ENCODE measurements around the gene CACNA2D4.

The CACNA2D4 gene

GRCh38 chr12:1839464-1839863 is 79.0 kb downstream of the CACNA2D4 start:
- Histone ChIP-seq H3K4me2 (no peak overlapping the region), H2AFZ (ENCODE audit: low read depth) (no peak overlapping the region), H3K4me3 (IDR thresholded peaks at IDR 0.05; ENCODE audit: insufficient read depth, low read depth, low read length) (no peak overlapping the region), H4K20me1 (ENCODE audit: insufficient read depth) (no peaks in the 10 kb centered on the region), H3K27ac (no peak overlapping the region), H3K36me3 (ENCODE audit: insufficient read depth) (no peaks in the 10 kb centered on the region), H3K79me2 (ENCODE audit: insufficient read depth, low read depth) (no peaks in the 10 kb centered on the region), H3K27me3 (ENCODE audit: insufficient read depth, low read depth) (peaks cover 47% of the 10 kb centered on the region; the same call in 1 of the 2 replicates), H3K9ac (no peak overlapping the region), H3K4me1 (ENCODE audit: low read depth, poor library complexity, severe bottlenecking) (no peaks in the 10 kb centered on the region)
- TF ChIP-seq CTCF (conservative IDR thresholded peaks at IDR 0.05; ENCODE audit: low read depth, low read length) = no peak

- no peaks in the 10 kb centered on the region for H4K20me1 ChIP-seq (ENCODE audit: insufficient read depth)
- no peak overlapping the region for H3K9ac ChIP-seq
- no peak overlapping the region for H2AFZ ChIP-seq (ENCODE audit: low read depth)
- H3K27ac ChIP-seq = no peak overlapping the region
- peaks cover 48% of the 10 kb centered on the region for H3K27me3 ChIP-seq (ENCODE audit: insufficient read depth, low read depth)
- no peaks in the 10 kb centered on the region for H3K36me3 ChIP-seq (ENCODE audit: insufficient read depth)
- H3K4me1 ChIP-seq (ENCODE audit: low read depth, poor library complexity, severe bottlenecking) = no peaks in the 10 kb centered on the region
- H3K4me3 ChIP-seq (IDR thresholded peaks at IDR 0.05; ENCODE audit: insufficient read depth, low read depth, low read length) = no peak overlapping the region
- H3K79me2 ChIP-seq (ENCODE audit: insufficient read depth, low read depth) = no peaks in the 10 kb centered on the region
- TF ChIP-seq CTCF (conservative IDR thresholded peaks at IDR 0.05; ENCODE audit: low read depth, low read length) = no peak
- H3K4me2 ChIP-seq = no peak overlapping the region
Measured at GRCh38 chr12:1838994-1839365, 79.5 kb downstream of the CACNA2D4 start.

- H3K4me2 ChIP-seq = no peak overlapping the region
- H3K4me3 ChIP-seq (IDR thresholded peaks at IDR 0.05; ENCODE audit: insufficient read depth, low read depth, low read length) = no peak overlapping the region
- no peak overlapping the region for H3K27ac ChIP-seq
- H3K79me2 ChIP-seq (ENCODE audit: insufficient read depth, low read depth) = no peaks in the 10 kb centered on the region
- no peaks in the 10 kb centered on the region for H3K36me3 ChIP-seq (ENCODE audit: insufficient read depth)
- peaks cover 48% of the 10 kb centered on the region for H3K27me3 ChIP-seq (ENCODE audit: insufficient read depth, low read depth)
- no peak for TF ChIP-seq CTCF (conservative IDR thresholded peaks at IDR 0.05; ENCODE audit: low read depth, low read length)
- H3K9ac ChIP-seq = no peak overlapping the region
- H3K4me1 ChIP-seq (ENCODE audit: low read depth, poor library complexity, severe bottlenecking) = no peaks in the 10 kb centered on the region
- H2AFZ ChIP-seq (ENCODE audit: low read depth) = no peak overlapping the region
- no peaks in the 10 kb centered on the region for H4K20me1 ChIP-seq (ENCODE audit: insufficient read depth)
Measured at GRCh38 chr12:1838205-1838993, 80.1 kb downstream of the CACNA2D4 start.

- Histone ChIP-seq H4K20me1 (ENCODE audit: insufficient read depth) (no peaks in the 10 kb centered on the region), H3K9ac (no peak overlapping the region), H3K4me2 (no peak overlapping the region), H3K27me3 (ENCODE audit: insufficient read depth, low read depth) (peaks cover 48% of the 10 kb centered on the region), H3K4me3 (IDR thresholded peaks at IDR 0.05; ENCODE audit: insufficient read depth, low read depth, low read length) (no peak overlapping the region), H3K4me1 (ENCODE audit: low read depth, poor library complexity, severe bottlenecking) (no peaks in the 10 kb centered on the region), H2AFZ (ENCODE audit: low read depth) (no peak overlapping the region), H3K79me2 (ENCODE audit: insufficient read depth, low read depth) (no peaks in the 10 kb centered on the region), H3K36me3 (ENCODE audit: insufficient read depth) (no peaks in the 10 kb centered on the region), H3K27ac (no peak overlapping the region)
- TF ChIP-seq CTCF (conservative IDR thresholded peaks at IDR 0.05; ENCODE audit: low read depth, low read length) = no peak
Measured at GRCh38 chr12:1837541-1838204, 80.8 kb downstream of the CACNA2D4 start.

Measured in KMS-11 (cell line).